ENCODE results near the gene RNF148. TPM values are rescaled to one million over a fixed set of nuclear protein-coding genes. Genes with fewer than 3 reads are reported as not detected.

Gene RNF148
- total RNA-seq, 1 donor from 2014 or later = not detected

GRCh38 chr7:122692769-122693309 lies 9.9 kb downstream of the RNF148 start:
- H3K9me3 Mint-ChIP-seq = peaks cover 5% of the 10 kb centered on the region

DNA sequence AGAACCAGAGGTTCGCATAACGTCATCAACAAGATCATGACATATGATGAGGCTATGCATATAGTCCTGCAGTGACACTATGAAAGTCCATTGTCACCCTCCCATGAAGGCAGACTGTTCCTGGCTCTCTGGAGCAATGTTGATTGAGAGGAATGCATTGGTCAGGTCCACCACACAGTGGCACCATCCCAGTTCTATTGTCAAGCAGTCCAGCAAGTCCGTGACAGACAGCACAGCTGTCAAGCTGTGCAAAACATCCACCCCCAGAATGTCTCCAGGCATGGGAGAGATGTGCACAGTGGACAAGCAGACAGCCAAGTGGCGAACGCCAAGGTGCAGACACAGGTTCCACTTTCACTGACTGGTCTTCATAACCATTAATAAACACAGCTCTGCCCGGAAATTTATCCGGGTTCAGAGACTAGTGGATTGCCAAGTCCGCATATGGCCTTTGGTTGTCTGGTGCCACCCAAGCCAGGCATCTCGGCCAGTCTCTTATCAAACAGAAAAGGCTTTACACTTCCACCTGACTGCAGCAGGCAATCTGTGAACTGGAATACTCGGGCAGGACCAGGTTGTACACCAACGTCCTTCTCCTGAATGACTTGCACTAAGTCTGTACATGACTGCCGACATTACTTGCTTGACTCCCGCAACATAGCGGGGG lies 11.0 kb downstream of the RNF148 start:
- H3K4me3 Mint-ChIP-seq = no peak overlapping the region
- H3K36me3 Mint-ChIP-seq (ENCODE audit: low read depth) = no peaks in the 10 kb centered on the region
- intact Hi-C loops (cut with micrococcal nuclease) = no loop called here
- ChIA-PET POLR2A (no interaction called here), CTCF (no interaction called here)
- TF ChIP-seq CTCF (IDR thresholded peaks at IDR 0.05) = no peak
- peaks cover 5% of the 10 kb centered on the region for H3K9me3 Mint-ChIP-seq
- DNase-seq = no peak
- ATAC-seq (ENCODE audit: low read depth) = no peak
- H3K27ac Mint-ChIP-seq = no peak overlapping the region
- H3K4me1 Mint-ChIP-seq = no peaks in the 10 kb centered on the region
- H3K27me3 Mint-ChIP-seq = no peaks in the 10 kb centered on the region

More at GRCh38 chr7:122692769-122693309, 9.9 kb downstream of the RNF148 start:
- ATAC-seq (ENCODE audit: low read depth) (no peak), DNase-seq (no peak)
- TF ChIP-seq CTCF (IDR thresholded peaks at IDR 0.05) = no peak
- POLR2A ChIA-PET = no interaction called here
- no peaks in the 10 kb centered on the region for H3K27me3 Mint-ChIP-seq
- H3K4me3 Mint-ChIP-seq = no peak overlapping the region
- no peaks in the 10 kb centered on the region for H3K36me3 Mint-ChIP-seq (ENCODE audit: low read depth)
- H3K27ac Mint-ChIP-seq = no peak overlapping the region
- CTCF ChIA-PET = no interaction called here
- intact Hi-C loops (cut with micrococcal nuclease) = no loop called here
- no peaks in the 10 kb centered on the region for H3K4me1 Mint-ChIP-seq

DNA sequence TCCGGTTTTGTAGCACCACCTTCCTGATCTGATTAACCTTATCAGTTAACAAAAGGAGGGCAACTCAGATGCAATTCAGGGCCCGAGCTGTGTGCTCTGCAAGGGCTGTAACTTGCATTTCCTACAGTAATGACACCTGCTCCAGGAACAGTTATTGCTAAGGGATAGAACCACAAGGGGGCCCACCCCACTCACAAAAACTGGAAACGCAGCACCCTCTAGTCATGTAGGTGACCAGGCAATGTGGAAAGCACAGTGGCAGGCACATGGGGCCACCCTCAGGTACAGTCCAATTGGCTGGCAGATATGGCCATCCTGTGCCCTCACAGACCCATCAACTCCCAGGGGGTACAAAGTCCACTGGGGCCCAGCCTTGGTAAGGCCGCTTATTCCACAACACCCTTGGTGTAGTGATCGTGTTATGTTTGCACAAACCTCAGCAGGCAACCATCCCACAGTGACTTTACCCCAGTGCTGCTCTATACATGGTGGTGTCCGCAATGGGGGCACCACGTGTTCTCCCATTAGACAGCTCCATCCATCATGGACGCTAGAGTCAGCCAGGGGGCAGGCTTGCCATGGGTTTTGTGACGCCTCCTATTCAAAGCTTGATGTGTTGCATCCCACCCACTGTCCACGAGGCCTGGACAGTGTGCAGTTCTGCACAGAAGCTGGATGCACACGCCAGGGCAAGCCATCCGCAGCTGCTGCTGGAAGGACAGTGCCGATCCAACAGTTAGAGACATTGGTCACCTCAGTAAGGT lies 13.2 kb downstream of the RNF148 start:
- POLR2A ChIA-PET = no interaction called here
- H3K27me3 Mint-ChIP-seq = no peaks in the 10 kb centered on the region
- DNase-seq = no peak
- H3K27ac Mint-ChIP-seq = no peak overlapping the region
- TF ChIP-seq CTCF (IDR thresholded peaks at IDR 0.05) = no peak
- intact Hi-C loops (cut with micrococcal nuclease) = no loop called here
- CTCF ChIA-PET = no interaction called here
- H3K4me1 Mint-ChIP-seq = no peaks in the 10 kb centered on the region
- peaks cover 5% of the 10 kb centered on the region for H3K9me3 Mint-ChIP-seq
- H3K36me3 Mint-ChIP-seq (ENCODE audit: low read depth) = no peaks in the 10 kb centered on the region
- H3K4me3 Mint-ChIP-seq = no peak overlapping the region
- ATAC-seq (ENCODE audit: low read depth) = no peak

- ChIA-PET CTCF (no interaction called here), POLR2A (interaction anchor here (0.6 kb wide), 1 partner anchor 1738 kb away, joined by 3 read pairs; the partner anchor contains the start of gene ING3)
- Mint-ChIP-seq H3K4me1 (no peaks in the 10 kb centered on the region), H3K27me3 (no peaks in the 10 kb centered on the region), H3K9me3 (peaks cover 5% of the 10 kb centered on the region), H3K4me3 (no peak overlapping the region), H3K36me3 (ENCODE audit: low read depth) (no peaks in the 10 kb centered on the region), H3K27ac (no peak overlapping the region)
- no peak for ATAC-seq (ENCODE audit: low read depth)
- DNase-seq = no peak
- no peak for TF ChIP-seq CTCF (IDR thresholded peaks at IDR 0.05)
- intact Hi-C loops (cut with micrococcal nuclease) = no loop called here
These were observed 14.2 kb downstream of the RNF148 start for GRCh38 chr7:122688400-122688998.

- Mint-ChIP-seq H3K9me3 (no peaks in the 10 kb centered on the region), H3K27me3 (no peaks in the 10 kb centered on the region), H3K36me3 (ENCODE audit: low read depth) (no peaks in the 10 kb centered on the region), H3K4me1 (no peaks in the 10 kb centered on the region), H3K27ac (no peak overlapping the region), H3K4me3 (no peak overlapping the region)
- intact Hi-C loops (cut with micrococcal nuclease) = no loop called here
- TF ChIP-seq CTCF (IDR thresholded peaks at IDR 0.05) = no peak
- POLR2A ChIA-PET = no interaction called here
- no peak for ATAC-seq (ENCODE audit: low read depth)
- DNase-seq = no peak
- CTCF ChIA-PET = no interaction called here
These were observed 16.3 kb downstream of the RNF148 start for GRCh38 chr7:122686360-122686878.
